Middle frontal gyrus (tissue), 1 donor: Measurements from ENCODE around the gene PLXNC1.
A peak's percentile ranks its signal among the peaks of the same experiment; 100 is the strongest.

ENCODE experiments used
- DNase-seq: peaks from one replicate; pipeline ENCODE4 v3.0.0-alpha.2; 2015; ENCODE audit warnings: low spot score; ENCODE audit errors: extremely low spot score

The PLXNC1 gene

DNA sequence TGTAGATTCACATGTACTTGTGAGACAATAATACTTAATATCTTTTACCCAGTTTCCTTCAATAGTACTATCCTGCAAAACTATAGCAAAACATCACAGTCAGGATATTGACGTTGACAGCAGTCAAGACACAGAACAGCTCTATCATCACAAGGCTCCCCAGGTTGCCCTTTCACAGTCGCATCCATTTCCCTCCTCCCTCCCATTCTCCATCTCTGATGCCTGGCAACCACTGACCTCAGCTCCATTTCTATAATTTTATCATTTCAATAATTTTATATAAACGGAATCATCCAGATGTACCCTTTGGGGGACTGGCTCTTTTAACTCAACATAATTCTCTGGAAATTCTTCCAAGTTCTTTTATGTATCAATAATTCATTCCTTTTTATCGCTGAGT lies 81.5 kb downstream of the PLXNC1 start:
- DNase-seq, result no peak

DNA sequence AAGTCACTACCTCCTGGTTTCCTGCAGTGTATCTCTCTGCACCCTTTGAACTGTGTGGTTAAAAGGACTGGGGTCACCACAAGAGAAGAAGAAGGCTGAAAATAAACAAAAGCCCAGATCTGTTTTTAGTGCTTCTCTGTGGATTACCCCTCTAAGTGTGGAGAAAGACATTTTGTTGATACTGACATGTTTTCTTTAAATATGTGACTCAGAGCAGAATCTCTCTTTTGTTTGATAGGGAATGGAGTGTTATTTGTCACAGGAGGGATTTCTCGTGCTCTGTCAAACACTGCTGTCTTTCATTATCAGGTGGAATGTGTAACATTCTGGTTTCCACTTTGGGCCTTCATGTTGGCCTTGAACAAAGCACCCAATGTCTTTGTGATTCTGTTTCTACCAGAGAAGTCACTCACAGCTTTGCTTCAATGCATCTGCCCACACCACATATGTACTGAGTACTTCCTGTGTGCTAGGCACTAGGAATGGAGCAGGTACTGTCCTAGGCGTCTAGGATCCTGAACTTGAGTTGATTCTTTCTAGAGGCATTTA lies 82.1 kb downstream of the PLXNC1 start:
- DNase-seq, result no peak

DNA sequence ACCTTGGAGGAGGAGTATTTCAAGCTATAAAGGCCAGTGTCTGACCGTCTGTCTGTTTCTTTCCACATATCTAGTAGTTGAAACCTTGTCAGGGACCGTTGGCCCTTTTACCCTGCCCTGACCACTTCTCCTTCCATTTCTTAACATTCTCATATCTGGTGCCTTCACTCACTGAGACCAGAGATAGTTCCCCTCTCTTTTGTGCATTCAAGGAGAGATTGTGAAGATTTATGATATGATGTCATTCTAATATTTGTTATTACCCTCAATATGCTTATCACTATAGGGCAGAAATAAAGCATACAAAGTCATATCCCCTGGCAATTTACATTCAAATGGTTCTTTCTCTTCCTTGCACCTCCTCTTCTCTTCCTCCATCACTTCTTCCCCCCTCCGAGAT lies 83.3 kb downstream of the PLXNC1 start:
- DNase-seq, result no peak

DNA sequence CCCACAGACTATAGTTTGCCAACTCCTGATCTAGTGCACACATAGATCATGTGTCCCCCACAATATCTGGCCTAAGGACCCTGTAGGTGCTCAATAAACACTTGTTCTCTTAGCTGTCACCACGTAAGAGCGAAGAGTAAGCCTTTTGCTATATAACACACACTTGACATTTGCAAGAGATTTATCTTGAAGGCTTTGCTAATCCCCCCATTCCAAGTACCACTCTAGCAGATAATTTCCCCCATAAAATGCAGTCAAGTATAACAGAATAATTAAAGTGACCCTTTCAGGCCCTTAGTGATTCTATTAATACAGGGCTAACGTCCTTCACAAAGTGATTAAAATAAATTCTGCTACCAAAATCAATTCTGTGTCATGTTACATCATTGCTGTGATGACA lies 87.5 kb downstream of the PLXNC1 start:
- DNase-seq, result no peak

DNA sequence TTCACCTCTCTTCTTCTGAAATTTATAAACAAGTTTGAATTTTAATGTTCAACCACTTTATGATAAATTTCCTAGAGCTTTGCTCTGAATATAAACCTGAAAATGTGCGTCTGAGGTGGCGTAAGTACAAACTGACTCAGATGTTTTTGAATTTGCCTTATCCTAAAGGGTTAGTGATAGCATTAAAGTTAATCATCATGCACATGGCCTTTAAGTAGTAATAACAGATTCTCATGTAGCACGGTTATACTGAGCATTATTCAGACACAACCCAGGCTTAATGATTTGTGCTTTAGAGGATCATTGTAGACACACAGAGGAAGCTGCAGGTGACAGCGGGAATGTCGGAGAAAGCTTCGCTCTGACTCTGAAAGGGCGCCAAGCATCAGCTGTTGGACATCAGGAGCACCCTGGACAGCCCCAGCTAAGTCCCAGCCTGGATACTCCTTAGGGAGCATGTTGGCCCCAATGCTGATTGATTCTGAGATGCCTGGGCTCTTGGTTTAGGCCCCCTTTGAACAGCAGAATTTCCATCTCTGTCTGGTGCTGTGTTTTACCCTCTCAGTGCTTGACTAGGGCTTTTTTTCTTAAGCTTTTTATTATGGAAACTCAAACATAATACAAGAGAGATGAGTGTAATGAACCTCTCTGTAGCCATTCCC lies 91.1 kb downstream of the PLXNC1 start:
- DNase-seq, result no peak

DNA sequence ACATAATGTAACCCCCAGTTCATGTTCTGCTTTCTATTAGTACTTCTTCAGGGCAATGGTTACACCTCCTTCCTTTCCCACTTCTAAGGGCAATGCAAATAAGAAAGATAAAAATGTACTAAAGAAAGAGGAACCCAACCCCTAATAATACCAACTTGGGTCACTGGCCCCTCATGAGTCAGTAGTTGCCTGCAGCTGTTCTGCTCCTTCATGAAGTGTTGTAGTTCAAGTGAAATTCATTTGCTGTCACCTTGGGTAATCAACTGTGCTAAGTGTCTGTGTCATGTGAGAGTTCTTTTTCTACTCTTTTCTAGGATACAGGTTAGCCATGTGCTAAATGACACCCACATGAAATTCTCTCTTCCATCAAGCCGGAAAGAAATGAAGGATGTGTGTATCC lies 91.8 kb downstream of the PLXNC1 start:
- DNase-seq, result no peak

DNA sequence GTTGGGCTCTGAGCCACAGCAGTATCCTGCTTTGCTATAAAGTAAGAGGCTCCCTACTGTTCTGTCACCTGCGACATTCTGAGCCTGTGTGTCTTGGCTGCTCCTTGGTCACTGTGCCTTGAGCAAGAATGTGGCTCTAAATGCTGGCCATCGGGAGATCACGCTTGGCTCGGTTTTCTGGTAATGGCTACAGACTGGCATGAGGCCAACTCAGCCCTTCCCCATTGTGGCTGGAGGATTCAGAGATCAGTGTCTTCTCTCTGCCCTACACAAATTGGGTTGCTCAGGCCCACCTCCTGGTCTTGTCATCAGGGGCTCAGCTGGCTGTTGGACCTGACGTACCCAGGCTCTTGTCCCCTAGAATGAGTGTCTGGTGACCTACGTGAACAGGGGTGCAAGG lies 94.5 kb downstream of the PLXNC1 start:
- DNase-seq, result no peak

DNA sequence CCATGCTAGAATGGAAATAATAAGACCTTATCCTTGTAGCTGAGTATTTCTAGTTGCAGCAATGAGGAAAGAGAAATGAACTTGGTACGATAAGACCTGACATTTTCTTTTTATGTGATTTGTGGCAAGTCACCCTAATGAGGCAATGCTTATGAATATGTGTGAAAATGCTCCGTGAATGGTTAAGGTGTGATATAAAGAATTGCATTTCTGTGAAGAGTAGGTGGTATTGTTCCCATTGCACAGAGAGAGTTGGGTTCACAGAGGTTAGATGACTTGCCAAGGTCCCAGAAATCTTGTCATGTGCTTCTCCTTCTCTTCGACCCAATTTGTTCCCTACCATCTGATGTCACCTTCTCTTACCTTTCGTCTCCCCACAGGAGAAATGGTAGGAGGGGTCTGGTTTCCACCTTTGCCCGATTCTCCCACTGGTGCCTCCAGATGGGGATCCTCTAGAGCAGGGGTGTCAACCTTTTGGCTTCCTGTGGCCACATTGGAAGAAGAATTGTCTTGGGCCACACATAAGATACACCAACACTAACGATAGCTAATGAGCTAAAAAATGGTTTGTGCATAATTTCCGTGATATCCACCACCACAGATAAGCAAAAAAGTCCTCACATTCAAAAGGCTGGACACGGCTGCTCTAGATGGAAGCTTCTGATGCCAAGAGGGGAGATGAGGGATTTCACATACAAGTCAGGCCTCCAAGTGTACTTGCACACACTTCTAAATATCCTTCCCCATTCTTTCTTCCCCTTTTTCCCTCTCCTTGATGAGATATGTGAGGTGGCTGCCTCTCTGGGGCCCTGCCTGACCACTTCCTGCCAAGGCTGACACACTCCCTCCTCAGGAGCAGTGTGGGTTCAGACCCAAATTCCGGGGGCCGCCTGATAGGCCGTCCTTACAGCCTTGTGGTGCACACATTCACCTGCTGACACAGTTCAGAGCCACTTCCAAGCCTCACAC lies 96.1 kb downstream of the PLXNC1 start:
- DNase-seq, result no peak

DNA sequence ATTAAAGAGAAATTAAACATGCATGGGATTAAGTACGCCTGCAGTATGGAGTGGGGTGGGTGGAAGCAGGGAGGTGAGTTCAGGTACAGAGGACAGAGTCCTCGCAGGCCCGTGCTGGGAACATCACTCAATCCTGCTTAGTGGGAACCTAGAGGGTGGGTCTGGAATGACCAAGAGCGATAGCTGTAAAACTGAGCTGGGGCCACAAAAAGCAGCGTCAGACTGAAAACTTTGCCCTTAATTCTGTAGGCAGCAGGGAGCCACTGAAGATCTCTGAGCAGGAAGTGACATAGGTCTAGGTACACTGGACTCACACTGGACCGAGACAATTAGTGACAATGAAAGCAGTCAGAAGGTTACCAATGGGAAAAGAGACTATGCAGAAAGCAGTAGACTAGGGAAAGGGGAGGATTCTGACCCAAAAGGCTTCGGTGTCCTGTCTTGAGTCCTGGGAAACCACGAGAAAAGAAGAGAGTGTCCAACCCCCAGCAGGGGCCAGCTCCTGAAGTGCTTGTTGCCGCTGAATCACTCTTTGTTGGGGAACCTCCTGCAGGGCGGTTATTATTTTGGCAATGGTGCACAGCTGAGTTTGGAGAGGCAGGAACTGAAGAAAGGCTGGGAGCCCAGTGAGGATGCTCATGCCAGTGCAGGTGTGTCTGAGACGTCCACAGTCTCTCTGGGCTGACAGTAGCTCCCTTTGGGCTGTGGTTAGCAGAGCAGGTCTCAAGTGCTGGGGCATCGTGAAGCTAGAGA lies 97.4 kb downstream of the PLXNC1 start:
- DNase-seq, result no peak

DNA sequence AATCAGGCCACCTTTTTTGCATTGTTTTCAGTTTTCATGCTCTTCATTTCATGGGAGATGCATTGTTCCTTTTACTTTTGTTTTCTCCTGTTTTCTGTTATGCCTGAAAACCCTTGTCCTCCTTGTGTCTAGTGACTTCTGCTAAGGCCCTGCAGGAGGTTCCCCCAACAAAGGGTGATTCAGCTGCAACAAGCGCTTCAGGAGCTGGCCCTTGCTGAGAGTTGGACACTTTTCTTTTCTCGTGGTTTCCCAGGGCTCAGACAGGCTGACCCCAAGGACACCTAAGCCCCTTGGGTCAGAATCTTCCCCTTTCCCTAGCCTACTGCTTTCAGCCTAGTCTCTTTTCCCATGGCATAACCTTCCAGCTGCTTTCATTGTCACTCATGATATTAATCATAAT lies 98.9 kb downstream of the PLXNC1 start:
- DNase-seq, result no peak

DNA sequence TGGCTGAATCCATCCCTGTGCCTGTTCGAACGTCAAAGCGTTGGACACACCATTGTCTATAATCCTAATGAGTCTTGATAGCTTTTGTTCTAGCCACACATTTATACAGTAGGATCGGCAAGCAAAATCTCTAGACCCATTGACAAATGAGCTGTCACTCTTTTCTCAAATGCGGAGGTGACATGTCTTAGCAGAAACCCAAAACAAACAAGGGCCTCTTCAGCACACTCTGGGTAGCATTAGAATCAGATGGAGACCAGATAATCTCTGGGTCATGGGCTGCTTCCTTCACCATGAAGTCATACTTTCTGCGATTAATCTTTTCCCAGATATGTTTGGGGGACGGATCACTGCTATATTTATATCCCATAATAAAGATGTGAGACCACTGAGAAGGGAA lies 100.2 kb downstream of the PLXNC1 start:
- DNase-seq, result no peak

DNA sequence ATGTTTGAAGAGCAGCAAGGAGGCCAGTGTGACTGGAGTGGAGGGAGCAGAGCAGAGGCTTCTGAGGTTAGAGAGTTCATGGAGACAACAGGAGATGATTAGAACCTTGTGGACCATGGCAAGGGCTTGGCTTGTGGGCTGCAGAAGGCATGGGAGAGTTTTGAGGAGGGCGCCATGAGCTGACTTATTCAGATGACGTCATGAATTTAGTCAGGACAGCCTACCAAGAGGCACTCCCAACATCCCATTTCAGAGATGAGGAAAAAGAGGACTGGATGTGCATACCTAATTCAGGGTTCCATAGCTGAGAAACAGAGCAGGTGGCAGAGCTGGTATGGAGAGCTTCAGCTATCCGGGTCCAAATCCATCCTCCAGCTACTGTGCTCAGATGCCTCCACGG lies 101.8 kb downstream of the PLXNC1 start:
- no peak for DNase-seq

DNA sequence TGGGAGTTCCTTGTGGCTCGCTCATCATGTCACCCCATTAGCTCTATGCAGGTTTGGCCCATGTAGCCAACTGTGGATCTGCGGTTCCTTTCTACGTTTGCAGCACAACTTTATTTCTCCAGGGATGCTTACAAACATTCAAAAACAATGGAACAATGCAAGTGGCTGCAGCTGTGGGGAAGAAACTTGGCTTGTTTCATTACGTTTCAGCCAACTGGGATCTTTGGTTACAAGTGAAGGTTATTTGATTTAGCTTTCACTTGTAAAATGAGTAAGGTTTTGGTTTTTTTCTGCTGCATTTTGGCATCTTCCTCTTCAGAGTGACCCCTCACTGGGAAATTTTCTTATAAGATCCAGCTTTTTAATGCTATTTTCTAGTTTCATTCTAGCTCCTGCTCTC lies 105.9 kb downstream of the PLXNC1 start:
- DNase-seq, result no peak

DNA sequence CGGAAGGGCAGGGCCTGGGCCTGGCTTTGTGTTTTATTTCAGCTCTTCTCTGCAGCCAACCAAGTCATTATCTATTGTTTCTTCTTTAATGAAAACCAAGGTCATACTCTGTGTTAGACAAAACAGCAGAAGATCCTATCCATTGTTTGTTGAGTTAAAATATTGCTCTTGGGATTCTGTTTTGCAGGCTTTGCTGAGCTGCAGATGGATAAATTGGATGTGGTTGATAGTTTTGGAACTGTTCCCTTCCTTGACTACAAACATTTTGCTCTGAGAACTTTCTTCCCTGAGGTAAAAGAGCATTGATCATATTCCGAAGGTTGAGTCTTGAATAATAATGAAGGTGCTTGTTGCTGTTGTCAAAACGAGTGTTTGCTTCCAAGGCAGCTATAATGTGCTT lies 106.6 kb downstream of the PLXNC1 start:
- no peak for DNase-seq

DNA sequence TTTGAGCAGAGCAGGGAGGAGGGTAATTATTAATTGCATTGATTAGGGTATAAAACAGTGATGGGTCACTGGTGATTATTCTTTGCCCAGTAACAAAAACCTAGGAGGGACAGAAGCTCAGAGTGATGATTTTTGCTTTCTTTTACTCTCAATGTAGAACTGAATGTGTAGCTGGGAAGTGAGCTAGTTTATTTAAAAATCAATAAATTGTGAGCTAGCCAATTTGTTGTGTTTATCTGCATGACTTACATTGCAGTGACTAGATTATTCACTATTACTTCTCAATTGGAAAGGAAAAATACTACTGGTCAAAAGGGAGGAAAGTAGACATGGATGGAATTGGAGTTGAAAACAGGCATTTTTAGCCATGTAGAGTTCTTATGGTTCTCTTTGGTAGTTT lies 107.1 kb downstream of the PLXNC1 start:
- no peak for DNase-seq

DNA sequence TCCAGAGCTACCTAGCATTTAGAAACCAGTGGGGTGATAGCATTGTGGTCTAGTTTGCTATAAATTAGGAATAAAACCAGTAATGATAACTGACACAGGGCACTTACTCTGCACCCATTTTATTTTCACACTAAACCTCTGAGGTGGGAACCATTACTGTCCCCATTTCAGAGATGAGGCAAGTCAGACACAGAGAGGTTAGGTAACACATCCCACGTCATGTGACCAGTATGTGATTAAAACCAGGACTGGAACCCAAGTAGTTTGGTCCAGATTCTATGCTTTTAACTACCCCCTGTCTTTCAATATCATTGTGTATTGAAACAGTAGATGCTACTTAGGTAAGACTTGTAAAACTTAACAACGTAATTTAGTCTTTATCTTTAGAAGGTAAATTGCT lies 110.2 kb downstream of the PLXNC1 start:
- DNase-seq, result no peak

DNA sequence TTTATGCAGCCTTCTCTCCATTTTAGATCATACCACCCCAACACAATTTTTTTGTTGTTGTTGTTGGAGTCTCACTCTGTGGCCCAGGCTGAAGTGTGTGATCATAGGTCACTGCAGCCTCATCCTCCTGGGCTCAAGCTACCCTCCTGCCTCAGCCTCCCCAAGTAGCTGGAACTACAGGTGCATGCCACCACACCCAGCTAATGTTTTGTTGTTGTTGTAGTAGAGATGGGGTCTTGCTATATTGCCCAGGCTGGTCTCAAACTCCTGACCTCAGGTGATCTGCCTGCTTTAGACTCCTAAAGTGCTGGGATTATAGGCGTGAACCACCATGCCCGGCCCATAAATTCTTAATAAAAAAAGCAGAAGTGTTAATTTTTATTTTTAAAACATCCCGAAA lies 111.6 kb downstream of the PLXNC1 start:
- DNase-seq, result no peak

DNA sequence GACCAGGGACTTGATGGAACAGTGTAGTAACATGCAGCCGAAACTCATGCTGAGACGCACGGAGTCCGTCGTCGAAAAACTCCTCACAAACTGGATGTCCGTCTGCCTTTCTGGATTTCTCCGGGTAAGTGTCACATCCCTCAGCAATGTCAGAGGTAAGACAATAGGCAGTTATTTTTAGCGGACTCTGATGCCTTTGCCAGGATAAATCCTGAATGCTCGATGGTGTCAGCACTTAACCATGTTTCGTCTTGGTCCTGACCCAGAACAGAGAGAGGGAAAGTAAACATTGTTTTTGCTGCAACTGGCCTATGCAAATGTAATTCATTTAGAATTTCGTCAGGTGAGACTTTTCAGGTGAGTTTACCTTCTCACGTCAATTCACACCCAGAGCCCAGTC lies 112.3 kb downstream of the PLXNC1 start:
- no peak for DNase-seq

DNA sequence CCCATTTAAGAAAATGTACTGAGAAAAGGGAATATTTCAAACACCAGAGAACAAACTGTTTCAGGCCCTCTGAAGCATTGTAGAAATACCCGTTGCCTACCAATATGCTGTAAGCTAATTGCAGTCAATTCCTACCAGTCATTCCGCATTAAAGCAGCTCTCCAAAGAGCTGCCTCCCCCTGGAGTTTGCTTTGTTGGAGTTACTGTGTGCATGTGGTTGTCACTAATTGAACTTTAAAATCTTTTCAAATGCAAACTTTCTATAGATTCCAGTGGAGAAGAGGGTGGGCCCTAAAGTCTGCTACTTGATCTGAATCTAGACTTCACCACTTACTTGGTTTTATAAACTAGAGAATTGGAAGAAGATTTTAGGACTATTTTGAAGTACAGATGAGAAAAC lies 112.7 kb downstream of the PLXNC1 start:
- no peak for DNase-seq

DNA sequence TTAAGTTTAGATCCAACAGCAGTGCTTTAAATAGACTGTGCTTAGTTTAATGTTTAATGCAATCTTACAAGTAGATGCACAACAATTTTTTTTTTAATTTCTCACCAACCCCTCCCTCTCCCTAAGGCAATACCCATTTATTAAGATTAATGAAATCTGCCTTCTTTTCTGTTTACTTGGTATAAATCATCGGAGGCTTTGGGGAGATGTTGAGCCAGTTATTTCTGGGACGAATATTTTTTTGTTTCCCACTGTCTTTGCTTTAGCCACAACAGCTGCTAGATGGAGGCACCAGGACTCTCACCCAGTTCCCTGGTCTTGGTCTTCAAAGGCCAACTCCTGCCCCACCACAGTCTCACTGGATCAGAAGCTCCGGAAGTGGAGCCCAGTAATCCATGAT lies 113.4 kb downstream of the PLXNC1 start:
- DNase-seq, result no peak

DNA sequence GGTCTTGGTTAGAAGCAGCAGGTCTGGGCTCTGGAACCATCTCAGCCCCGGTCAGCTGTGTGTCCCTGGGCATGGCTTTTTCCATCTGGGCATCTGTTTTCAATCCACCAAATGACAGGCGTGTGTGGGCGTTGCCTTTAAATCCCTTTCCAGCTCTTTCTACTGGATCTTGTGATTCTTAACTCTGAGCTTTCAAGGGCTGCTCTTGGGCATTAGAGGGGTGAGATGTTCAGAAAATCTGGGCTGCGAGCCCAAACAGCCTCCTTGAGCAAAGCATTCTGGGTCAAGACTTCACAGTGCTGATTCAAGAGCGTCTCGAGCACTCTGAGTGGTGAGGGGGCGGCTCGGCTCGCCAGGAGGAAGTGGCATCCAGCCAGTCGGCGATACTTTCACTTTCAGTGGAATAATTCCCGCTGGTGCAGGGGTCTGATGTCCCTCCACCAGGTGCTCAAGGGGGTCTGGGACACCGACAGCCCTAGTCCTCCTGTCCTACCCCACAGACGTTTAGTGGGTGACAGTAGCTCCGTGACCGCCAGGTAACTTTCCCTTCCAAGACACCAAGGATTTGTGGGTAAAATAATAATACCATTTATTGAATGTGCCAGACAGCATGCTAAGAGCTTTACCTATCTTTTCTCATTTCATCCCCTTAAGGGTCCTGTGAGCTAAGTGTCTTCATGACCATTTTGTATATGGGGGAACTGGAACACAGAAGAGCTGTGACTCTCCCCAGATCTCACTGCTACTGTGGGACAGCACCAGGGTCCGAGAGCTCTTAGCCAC lies 114.0 kb downstream of the PLXNC1 start:
- DNase-seq, result peak; percentile 77
